ENCODE data around the gene EVA1B.

DNA sequence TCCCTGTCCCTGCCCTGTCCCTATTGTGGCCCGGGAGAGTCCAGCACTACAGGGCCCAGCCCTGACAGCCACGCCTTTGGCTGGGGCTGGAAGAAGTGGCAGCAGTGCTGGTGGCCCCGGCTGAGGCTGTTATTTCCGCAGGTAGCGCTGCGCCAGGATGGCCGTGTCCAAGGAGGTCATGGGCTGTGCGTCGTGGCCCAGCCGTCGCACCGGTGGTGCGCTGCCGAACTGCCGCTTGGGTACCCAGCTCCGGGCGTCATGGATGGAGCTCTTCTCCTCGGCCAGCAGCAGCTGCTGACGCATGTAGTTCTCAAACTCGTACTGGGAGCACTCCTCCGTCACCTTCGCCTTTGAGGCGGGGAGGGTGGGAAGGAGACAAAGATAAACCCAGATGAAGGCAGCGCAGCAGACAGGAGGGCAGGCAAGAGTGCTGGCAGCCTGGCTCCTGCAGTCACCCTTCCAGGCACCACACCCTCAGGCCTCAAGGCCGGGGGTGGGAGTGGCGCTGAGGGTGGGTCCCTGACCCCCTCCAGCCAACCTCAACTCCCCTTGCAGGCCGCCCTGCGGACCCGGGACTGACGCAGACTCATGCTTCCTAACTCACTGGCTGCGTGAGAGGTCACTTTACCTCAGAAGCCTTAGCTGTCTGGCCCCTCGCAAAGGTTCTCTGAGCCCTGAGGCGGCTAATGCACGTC, 18.3 kb upstream of the EVA1B start:
- TF ChIP-seq, protein P1, sequence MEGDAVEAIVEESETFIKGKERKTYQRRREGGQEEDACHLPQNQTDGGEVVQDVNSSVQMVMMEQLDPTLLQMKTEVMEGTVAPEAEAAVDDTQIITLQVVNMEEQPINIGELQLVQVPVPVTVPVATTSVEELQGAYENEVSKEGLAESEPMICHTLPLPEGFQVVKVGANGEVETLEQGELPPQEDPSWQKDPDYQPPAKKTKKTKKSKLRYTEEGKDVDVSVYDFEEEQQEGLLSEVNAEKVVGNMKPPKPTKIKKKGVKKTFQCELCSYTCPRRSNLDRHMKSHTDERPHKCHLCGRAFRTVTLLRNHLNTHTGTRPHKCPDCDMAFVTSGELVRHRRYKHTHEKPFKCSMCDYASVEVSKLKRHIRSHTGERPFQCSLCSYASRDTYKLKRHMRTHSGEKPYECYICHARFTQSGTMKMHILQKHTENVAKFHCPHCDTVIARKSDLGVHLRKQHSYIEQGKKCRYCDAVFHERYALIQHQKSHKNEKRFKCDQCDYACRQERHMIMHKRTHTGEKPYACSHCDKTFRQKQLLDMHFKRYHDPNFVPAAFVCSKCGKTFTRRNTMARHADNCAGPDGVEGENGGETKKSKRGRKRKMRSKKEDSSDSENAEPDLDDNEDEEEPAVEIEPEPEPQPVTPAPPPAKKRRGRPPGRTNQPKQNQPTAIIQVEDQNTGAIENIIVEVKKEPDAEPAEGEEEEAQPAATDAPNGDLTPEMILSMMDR (optimal IDR thresholded peaks at IDR 0.05 in 1 of 3, IDR thresholded peaks at IDR 0.05 in 1 of 3, conservative IDR thresholded peaks at IDR 0.05 in 1 of 3; ENCODE audit: extremely low read depth in 1 of 3, insufficient read depth in 2 of 3, low read length in 3 of 3), result no peak
- TF ChIP-seq EZH2 (IDR thresholded peaks at IDR 0.05; ENCODE audit: low read length), result no peak
